Lung (tissue), 12 donors: ENCODE data around the gene CLASP1. TPM values are rescaled to one million over a fixed set of nuclear protein-coding genes. Genes with fewer than 3 reads are reported as not detected.

ENCODE experiments used
- ATAC-seq: fragments of 200-7000 bp; cut with Tn5 transposase; one replicate; pipeline ENCODE4 v1.9.1; 2020; ENCODE audit warnings: moderate number of reproducible peaks; ENCODE audit not compliant: insufficient read depth, low FRiP score
- DNase-seq, 3 donors: peaks; one replicate each; pipeline ENCODE4 v3.0.0-alpha.2; 2013 to 2017
- H3K27ac ChIP-seq, 2 donors: one replicate each; pipeline ENCODE4 v1.5.1; 2013; ENCODE audit warnings: mild to moderate bottlenecking in 2 of 2, moderate library complexity in 2 of 2, control low read depth in 1 of 2, inconsistent platforms in 1 of 2, low read depth in 1 of 2, low read length in 1 of 2
- H3K27me3 ChIP-seq, 3 donors: one replicate each; pipeline ENCODE4 v1.5.1; 2013; ENCODE audit warnings: low read length in 2 of 3; ENCODE audit not compliant: control insufficient read depth in 3 of 3, insufficient read depth in 3 of 3
- H3K36me3 ChIP-seq, 4 donors: one replicate each; pipeline ENCODE4 v1.5.1; 2013; ENCODE audit warnings: low read length in 4 of 4, mild to moderate bottlenecking in 1 of 4, moderate library complexity in 1 of 4; ENCODE audit not compliant: control insufficient read depth in 4 of 4, insufficient read depth in 4 of 4
- H3K4me1 ChIP-seq, 5 donors: one replicate each; pipeline ENCODE4 v1.5.1; 2013; ENCODE audit warnings: low read length in 5 of 5, mild to moderate bottlenecking in 2 of 5, moderate library complexity in 1 of 5; ENCODE audit not compliant: control insufficient read depth in 5 of 5, insufficient read depth in 5 of 5
- H3K4me3 ChIP-seq: one replicate; pipeline ENCODE4 v1.5.1; 2013; ENCODE audit warnings: mild to moderate bottlenecking, control low read depth, moderate library complexity
- H3K9ac ChIP-seq, 2 donors: one replicate each; pipeline ENCODE4 v1.5.1; 2013; ENCODE audit warnings: low read length in 2 of 2, control low read depth in 1 of 2; ENCODE audit not compliant: insufficient read depth in 1 of 2
- H3K9me3 ChIP-seq, 4 donors: one replicate each; pipeline ENCODE4 v1.5.1; 2013; ENCODE audit warnings: low read length in 3 of 4, mild to moderate bottlenecking in 1 of 4, moderate library complexity in 1 of 4; ENCODE audit not compliant: control insufficient read depth in 4 of 4, insufficient read depth in 3 of 4
- CTCF ChIP-seq: IDR thresholded peaks from 2 replicates; pipeline ENCODE4 v1.5.1; 2012; ENCODE audit warnings: mild to moderate bottlenecking; ENCODE audit errors: control extremely low read depth, extremely low read depth
- WGBS, 2 donors: extraction: QIAGEN DNeasy Blood & Tissue Kit; methylation state at CpG; one replicate each; pipeline ENCODE4 v1.1.7; 2013; 5-methylcytosine and 5-hydroxymethylcytosine counted together
- polyA plus RNA-seq, 2 donors: library from polyadenylated mRNA; stranded (reverse); fragments of 200-250 nt; gene quantifications; one replicate each; pipeline ENCODE4 v1.2.1, GENCODE V29; 2013
- total RNA-seq, 2 donors: library from RNA; depleted of rRNA in 1 of 2; stranded (reverse); fragments of >200 nt in 1 of 2; gene quantifications; one replicate each; pipeline ENCODE4 v1.2.1, GENCODE V29; 2014 to 2021
- donor health status: control.
- donor health status: control.
- donor health status: Bipolar disorder and iron deficiency.
- donor health status: healthy.
- donor health status: DM: yes; HTN: yes; CAD: no.

CLASP1 gene
- total and polyA plus RNA-seq, 4 donors, result 7.4 to 128 (median 30.6) TPM

DNA sequence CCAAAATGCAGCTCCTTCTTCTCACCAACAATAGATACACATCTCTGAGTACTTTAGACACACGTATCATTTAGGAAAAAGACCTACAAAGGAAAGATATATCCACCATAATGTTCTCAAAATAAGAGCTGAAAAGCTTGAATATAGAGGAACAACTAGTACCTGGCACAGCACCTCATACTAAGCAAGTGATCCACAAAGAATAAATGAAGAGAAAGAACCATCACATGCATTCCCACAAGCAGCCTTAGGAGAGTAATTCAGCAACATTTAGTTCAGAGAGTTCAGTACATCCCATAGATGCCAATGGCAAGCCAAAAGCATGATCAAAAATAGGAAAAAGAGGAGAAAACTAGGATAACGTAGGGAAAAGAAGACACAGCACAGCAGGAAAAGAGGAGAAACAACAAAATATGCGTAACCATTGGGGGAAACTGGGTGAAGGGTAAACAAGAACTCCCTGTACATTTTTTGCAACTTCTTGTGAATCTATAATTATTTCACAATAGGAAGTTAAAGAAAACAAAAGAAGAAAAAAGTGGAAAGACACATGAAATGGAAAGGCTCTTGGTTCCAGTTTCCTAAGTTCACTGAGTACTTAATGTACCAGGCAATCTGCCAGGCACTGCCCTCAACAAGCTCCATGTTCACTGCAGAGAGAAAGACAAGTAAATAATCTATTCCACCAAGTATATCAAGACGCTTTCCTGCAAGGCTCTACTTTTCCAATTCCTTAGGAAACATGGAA, 22.3 kb downstream of the CLASP1 start:
- Histone ChIP-seq H3K4me1 (peaks cover 0 to 9% (median 0%) of the 10 kb centered on the region in 5 donors), H3K9me3 (peaks cover 0 to 4% (median 0%) of the 10 kb centered on the region in 4 donors), H3K27ac (peak overlapping the region in 1 of 2 donors; percentile 87), H3K27me3 (no peaks in the 10 kb centered on the region), H3K4me3 (no peak overlapping the region), H3K9ac (no peak overlapping the region), H3K36me3 (peaks cover 0 to 8% (median 0%) of the 10 kb centered on the region in 4 donors)
- no peak for TF ChIP-seq CTCF
- WGBS, 2 donors, result 73 to 81% methylated on average over 4 of the region's 4 CpGs
- DNase-seq (peak in 1 of 3 donors; percentile 17), ATAC-seq (no peak)

GRCh38 chr2:121625953-121626352, 23.3 kb downstream of the CLASP1 start:
- Histone ChIP-seq H3K9ac (no peak overlapping the region), H3K9me3 (peaks cover 0 to 4% (median 0%) of the 10 kb centered on the region in 4 donors), H3K4me1 (peaks cover 0 to 9% (median 0%) of the 10 kb centered on the region in 5 donors), H3K36me3 (peaks cover 0 to 8% (median under 1%) of the 10 kb centered on the region in 4 donors), H3K4me3 (no peak overlapping the region), H3K27me3 (no peaks in the 10 kb centered on the region), H3K27ac (no peak overlapping the region)
- TF ChIP-seq CTCF, result no peak
- ATAC-seq, result no peak
- no peak for DNase-seq
- WGBS, 2 donors, result 93 to 99% methylated on average over 3 of the region's 3 CpGs

- no peak overlapping the region for H3K27ac ChIP-seq
- no peaks in the 10 kb centered on the region for H3K9me3 ChIP-seq
- H3K36me3 ChIP-seq, result peaks cover 0 to 10% (median 4%) of the 10 kb centered on the region in 4 donors
- ATAC-seq (peak; percentile 27), DNase-seq (peak; percentile 81 to 96 (median 91))
- peaks cover 6 to 25% (median 18%) of the 10 kb centered on the region in 5 donors for H3K4me1 ChIP-seq
- no peak overlapping the region for H3K4me3 ChIP-seq
- H3K9ac ChIP-seq, result no peak overlapping the region
- H3K27me3 ChIP-seq, result no peaks in the 10 kb centered on the region
- 67 to 68% methylated on average over 4 of the region's 4 CpGs for WGBS, 2 donors
- TF ChIP-seq CTCF, result no peak
Observed at GRCh38 chr2:121617042-121617599, 32.1 kb downstream of the CLASP1 start.
